NOMO-1 (cell line): ENCODE measurements around the gene BRAF.
"Not testable (repeated sequence)": the region's sequence is repeated elsewhere in the genome, so short reads cannot be mapped to it uniquely, and the experiment has no call there.

ENCODE experiments used
- DNase-seq, 2 experiments: peaks; one replicate each; lab custom pipeline; 2025; ENCODE audit not compliant: unreplicated experiment in 2 of 2; lab: John Stamatoyannopoulos, UW

Gene BRAF

DNA sequence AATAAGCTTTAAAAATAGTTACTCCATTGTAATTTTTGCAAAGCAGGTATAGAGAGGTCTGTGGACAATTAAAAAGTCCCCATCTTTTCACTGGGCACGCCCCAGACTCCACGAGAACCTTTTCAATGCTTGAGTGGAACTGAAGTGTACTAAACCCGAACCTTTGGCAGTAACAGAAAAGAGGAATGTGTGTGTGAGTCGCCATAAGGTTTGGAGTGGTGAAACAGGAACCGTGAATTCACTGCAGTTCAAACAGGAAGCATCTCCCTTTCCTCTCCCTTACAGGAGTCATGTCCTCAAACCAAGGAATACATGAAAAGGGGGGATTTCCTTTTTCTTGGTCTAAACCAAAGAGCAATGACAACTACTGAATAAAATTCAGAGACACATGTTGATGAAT lies 205.0 kb downstream of the BRAF start:
- DNase-seq: peak in 1 of 2 experiments; percentile 15

DNA sequence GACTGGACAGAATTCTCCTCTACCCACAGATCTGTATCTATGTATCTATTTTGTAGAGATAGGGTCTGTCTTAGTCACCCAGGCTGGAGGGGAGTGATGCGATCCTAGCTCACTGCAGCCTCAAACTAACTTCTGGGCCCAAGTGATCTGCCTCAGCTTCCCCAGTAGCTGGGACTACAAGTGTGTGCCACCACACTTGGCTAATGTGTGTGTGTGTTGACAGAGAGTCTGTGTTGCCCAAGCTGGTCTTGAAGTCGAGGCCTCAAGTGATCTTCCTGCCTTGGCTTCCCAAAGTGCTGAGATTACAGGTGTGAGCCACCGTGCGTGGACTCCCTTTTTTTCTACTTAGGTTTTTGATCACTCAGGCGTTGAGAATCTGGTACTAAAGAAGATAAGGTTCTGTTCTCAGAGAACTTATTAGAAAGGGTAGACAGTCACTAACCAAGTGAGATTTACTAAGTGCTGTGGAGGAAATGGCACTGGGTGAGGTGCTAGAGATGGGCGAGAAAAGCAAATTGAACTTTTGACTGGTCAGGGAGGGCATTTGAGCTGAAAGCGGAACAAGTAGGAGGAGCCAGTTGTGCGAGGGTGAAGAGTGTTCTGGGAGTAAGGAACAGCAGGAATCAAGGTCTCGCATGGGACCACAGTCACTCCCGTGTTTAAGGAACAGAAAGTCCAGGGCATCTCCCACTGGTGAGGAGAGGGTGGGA lies 210.2 kb downstream of the BRAF start:
- DNase-seq: no peak

DNA sequence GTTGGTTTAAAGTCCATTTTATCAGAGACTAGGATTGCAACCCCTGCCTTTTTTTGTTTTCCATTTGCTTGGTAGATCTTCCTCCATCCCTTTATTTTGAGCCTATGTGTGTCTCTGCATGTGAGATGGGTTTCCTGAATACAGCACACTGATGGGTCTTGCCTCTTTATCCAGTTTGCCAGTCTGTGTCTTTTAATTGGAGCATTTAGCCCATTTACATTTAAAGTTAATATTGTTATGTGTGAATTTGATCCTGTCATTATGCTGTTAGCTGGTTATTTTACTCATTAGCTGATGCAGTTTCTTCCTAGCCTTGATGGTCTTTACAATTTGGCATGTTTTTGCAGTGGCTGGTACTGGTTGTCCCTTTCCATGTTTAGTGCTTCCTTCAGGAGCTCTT lies 212.3 kb downstream of the BRAF start:
- not testable (repeated sequence) for DNase-seq

DNA sequence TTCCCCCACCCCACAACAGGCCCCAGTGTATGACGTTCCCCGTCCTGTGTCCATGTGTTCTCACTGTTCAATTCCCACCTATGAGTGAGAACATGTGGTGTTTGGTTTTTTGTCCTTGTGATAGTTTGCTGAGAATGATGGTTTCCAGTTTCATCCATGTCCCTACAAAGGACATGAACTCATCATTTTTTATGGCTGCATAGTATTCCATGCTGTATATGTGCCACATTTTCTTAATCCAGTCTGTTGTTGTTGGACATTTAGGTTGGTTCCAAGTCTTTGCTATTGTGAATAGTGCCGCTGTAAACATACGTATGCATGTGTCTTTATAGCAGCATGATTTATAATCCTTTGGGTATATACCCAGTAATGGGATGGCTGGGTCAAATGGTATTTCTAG lies 216.0 kb downstream of the BRAF start:
- not testable (repeated sequence) for DNase-seq

DNA sequence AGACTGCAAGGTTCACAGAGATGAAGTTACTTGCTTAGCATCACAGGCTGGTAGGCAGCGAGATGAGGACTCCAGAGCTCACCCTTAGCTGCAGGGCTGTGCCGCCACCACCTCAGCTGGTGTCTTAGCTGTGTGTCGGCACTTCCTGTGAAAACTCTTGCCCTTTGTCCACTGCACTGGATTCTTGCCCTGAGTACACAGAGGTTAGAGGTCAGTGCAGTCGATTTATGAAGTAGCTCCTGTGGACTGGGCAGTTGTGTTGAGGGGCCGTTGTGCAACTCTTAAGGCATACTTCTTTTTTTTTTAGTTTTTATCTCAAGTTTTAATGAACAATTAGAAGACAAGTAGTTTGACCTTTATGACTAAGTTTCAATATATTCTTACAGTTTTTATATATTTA lies 217.6 kb downstream of the BRAF start:
- no peak for DNase-seq

DNA sequence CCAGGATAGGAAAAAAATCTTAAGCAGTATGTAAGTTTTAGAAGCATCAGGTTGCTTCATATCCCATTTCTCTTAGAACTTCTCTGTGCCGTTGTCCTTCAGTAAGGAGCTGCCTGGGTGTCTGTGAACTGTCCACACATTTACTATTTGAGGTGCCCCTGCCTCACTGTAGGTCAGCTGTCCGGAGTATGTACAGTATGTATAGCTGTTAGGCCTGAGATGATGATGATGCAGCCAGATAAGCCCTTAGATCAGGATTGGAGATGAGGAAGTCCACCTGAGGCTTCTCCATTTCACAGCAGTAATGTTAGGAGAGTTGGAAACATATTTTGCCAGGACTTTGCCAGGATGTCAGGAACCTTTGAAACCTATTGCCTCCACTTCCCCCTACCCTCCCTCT lies 220.5 kb downstream of the BRAF start:
- DNase-seq: no peak

DNA sequence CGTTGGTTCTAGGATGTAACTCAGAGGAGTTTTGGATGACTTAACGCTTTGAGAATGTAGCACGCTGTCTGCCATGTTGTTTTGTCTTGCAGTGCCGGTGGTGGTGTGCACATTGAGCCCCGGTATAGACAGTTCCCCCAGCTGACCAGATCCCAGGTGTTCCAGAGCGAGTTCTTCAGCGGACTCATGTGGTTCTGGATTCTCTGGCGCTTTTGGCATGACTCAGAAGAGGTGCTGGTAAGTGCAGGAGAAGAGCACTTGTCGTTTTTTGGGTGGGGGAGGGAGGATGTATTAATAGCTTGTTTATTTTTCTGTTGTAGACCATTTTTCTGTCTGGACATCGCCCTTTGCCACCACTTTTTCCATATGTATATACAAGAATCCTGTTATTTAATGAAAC lies 222.0 kb downstream of the BRAF start:
- DNase-seq: no peak

DNA sequence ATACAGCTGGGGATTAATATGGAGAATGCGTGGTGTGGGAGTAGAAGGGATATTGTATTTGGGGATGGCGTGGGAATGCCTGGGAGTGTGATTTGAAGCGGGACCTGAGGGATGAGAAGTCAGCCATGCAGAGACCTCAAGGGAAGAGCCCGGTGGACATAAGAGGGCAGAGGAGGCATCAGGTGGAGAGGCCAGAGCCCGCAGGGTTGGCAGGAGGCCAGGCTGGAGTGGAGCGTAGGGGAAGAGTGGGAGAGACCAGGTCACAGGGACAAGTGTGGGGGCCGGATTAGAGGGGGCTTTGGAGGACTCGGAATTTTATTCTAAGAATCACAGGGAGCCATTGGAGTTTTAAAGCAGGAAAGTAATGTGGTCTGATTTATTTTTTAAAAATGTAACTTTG lies 226.3 kb downstream of the BRAF start:
- no peak for DNase-seq

DNA sequence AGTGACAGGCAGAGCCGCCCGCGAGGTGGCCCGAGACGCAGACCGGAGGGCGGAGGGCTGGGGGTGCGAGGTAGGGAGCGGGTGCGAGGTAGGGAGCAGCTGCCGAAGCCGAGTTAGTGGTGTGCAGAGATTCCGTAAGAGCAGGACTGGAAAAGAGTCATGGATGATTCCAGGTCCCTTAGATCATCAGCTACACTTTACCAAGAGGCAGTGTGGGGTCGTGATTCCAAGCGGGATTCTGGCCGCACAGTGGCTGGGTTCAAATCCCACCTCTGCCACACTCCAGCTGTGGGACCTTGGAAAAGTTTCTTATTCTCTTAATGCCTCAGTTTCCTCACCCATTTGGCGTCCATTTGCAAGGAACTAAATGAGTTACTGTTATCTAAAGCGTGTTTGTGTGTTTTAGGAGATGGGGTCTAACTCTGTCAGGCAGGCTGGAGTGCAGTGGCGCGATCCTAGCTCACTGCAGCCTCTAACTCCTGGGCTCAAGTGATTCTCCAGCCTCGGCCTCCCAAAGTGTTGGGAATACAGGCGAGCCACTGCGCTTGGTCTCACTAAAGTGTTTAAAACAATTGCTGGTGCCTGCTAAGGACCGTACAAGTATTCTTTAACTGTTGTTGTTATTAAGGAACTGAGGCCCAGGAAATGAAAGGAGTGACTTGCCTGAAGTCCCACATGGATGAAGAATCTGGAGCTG lies 227.1 kb downstream of the BRAF start:
- no peak for DNase-seq

DNA sequence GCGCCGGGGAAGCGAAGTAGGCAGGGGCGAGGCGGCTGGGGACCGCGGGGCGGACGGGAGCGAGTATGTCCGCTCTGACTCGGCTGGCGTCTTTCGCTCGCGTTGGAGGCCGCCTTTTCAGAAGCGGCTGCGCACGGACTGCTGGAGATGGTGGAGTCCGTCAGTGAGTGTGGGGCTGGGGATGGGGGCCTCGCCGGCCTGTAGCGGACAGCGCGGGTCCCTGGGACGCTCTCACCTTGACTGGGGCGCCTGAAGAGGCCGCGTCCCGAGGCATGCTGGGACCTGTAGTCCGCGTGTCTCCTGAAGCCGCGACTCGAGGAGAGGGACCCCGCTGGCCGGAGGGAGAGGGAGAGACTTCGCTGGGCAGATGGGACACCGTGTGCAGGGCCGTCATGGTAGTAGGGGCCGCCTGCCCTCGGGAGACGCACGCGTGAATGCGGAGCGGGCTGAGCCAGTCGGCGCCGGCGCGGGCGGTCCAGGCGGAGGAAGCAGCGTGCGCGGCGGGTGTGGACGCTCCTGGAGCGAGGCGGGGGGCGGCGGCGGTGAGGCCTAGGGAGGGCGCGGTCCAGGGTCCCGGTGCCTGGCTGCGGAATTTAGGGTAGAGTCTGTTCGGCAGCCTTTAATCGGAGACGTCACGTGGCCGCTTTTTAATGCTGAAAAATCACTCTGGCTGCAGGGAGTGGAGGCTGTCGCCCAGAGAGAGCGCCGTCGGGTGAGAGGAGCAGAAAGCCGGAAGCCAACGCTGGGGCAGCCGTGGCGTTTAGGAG lies 227.9 kb downstream of the BRAF start, which contains the start of gene NDUFB2:
NDUFB2 (plus strand) TSS at position 29 of the 767 bp plus-strand sequence; CDS start at position 66, 37 bp downstream.
- DNase-seq: peak; percentile 61 to 62

DNA sequence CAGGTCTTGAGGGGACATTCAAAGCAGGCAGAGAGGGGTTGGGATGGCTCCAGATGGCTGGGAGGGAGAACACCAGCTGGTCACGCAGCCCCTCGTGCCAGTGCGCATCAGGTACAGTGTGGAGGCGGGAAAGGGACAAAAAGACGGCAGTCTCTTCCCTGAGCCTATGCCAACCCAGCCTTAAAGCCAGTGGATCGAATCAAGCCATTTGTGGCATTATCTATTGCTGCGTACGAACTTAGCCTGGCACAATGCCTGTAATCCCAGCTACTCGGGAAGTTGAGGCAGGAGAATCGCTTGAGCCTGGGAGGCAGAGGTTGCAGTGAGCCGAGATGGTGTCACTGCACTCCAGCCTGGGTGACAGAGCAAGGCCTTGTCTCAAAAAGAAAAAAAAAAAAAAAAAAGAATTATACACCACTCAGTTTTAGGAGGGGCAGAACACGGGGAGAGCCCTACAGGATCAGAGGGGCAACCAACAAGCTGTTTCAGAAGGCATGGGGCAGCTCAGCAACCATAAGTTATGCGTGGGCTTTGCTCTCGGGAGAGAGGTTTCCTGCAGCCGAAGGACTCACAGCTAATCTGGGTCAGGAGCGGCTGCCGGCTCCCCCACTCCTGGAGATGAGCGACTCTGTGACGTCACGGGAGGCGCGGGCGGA lies 228.6 kb downstream of the BRAF start:
- DNase-seq: no peak

DNA sequence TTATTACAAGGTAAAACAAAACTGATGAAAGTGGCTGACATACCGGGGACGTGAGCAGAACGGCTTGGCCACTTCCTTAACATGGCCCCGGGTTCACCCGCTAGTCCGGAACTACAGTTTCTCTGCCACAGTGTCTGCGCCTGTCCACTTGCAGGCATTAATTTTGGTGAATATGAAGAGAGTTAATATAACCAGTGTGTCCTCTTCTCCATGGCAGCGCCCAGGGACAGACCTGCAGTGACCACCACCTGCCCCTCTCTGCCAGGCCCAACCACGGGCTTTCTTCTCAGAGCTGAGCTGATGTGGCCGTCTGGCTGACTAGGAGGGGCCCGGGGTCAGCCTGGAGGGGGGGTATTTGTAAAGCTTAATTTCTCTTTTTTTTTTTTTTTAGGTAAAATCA lies 229.3 kb downstream of the BRAF start:
- no peak for DNase-seq

DNA sequence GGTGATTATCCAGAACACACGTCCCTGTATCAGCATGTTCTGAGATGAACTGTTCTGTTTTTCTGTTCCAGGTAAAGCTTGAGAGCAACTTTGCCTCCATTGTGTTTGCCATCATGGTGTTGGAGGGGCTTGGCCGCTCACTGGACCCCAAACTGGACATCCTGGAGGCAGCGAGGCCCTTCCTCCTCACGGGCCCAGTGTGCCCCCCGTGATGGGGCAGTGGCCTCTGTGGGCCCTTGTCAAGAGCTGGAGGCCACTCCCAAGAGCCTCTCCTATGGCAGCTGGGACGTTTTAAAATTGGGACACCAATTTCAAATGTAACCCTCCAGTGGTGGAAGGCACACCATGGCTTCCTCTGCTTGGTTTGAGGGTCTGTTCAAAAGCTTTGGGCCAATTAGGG lies 230.1 kb downstream of the BRAF start:
- DNase-seq: no peak

DNA sequence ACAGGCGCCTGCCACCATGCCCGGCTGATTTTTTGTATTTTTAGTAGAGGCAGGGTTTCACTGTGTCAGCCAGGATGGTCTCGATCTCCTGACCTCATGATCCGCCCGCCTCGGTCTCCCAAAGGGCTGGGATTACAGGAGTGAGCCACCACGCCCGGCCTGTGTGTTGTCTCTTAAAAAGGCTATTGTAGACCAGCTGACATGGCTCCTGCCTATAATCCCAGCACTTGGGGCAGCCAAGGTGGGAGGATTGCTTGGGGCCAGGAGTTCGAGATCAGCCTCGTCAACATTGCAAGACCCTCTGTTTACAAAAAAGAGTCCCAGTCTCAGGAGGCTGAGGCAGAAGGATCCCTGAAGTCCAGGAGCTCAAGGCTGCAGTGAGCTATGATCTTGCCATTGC lies 230.9 kb downstream of the BRAF start:
- not testable (repeated sequence) for DNase-seq

DNA sequence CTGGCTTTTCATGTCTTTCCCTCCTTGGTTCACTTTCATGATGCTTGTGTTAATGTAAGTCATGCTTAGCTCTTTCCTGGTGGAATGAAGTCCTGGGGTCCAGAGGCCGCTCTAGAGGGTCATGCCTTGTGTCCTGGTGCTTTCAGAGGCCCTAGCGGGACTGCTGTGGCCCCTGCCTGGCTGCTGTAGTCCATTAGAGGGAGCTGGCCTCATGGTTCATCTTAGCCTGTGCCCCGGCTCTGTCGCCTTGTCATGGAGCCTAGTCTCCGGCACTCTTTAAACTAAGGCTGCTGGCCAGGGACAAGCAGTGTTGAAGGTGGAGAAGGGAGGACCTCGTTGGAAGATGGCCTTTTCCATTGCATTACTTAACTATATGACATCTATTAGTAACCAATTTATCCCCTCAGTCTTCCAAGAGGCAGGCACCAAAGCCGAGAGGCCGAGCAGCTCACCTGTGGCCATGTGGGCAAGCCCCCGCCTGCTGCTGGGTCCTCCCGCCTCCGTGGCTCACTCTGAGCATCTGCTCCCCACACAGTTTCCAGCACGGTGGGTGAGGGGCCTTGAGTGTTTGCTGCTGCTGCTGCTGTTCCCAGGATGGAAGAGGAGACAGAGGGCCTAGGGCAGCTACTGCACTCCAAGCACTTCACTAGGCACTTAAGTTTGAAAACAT lies 233.2 kb downstream of the BRAF start:
- DNase-seq: no peak

DNA sequence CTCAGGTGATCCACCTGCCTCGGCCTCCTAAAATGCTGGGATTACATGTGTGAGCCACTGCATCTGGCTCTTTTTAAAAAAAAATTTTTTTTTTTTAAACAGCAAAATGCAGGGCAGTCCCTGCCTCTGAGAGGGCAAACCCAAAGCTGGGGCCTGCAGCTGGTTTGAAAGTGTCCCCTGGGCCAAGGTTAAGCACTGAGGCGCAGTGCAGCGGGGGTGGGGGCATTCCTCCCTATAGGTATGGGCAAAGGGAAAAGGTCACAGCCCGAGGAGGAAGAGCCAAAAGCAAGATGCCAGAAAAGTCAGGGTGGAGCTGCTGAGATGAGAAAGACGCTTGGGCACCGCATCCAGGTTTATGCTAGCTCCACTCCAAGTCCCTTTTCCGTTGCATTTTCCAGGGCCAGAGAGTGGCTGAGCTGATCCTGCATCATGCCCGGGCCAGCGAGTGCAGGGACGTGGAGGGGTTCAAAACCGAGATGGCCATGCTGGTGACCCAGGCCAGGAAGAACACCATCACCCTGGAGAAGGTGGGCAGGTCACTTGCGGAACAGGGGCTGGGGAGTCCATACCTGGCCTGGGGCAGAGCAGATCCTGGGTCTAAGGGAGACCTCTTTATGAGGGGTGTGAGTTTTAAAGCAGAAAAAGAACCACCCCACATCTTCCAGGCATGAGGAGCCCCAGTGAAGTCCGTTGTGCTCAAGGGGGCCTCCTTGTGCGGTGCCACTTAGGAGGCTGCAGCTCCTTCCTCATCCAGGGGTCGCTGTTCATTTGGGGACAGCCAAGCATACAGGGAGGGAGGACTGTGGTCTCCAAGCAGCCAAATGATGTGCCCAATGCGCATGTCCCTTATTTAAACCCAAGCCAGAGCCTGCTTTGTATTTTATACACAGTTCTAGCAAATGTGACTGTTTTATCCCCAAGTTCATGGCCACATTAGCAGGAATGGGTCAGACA lies 235.3 kb downstream of the BRAF start:
- DNase-seq: no peak

DNA sequence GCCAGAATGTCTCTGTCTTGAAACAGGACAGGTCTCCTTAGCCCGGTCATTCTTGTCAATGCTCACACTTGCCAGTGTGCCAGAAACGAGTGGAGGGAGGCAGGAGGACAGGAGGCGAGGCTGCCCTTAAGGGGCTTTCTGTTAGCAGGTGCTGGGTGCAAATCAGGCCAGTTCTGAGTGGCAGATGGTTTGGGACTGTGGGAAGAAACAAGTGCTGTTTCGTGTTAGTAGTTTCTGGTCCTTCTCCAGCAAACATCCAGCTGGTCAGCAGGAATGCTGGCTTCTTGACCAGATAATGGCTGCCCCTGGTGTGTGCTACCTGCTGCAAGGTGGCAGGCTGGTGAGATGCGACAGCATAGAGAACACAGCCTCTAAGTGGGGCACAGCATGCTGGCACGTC lies 236.4 kb downstream of the BRAF start:
- no peak for DNase-seq

DNA sequence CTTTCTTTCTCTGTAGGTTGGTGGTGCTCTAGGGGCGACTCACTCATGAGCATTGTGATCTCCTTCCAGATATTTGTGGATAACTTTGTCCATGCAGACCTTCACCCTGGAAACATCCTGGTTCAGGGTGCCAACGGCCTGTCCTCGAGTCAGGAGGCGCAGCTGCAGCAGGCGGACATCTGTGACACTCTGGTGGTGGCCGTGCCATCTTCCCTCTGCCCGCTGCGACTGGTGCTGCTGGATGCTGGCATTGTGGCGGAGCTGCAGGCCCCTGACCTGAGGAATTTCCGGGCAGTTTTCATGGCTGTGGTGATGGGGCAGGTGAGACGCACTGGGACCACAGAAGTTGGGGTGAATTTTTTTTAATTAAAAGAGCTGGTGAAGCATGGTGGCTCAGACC lies 237.8 kb downstream of the BRAF start:
- no peak for DNase-seq

DNA sequence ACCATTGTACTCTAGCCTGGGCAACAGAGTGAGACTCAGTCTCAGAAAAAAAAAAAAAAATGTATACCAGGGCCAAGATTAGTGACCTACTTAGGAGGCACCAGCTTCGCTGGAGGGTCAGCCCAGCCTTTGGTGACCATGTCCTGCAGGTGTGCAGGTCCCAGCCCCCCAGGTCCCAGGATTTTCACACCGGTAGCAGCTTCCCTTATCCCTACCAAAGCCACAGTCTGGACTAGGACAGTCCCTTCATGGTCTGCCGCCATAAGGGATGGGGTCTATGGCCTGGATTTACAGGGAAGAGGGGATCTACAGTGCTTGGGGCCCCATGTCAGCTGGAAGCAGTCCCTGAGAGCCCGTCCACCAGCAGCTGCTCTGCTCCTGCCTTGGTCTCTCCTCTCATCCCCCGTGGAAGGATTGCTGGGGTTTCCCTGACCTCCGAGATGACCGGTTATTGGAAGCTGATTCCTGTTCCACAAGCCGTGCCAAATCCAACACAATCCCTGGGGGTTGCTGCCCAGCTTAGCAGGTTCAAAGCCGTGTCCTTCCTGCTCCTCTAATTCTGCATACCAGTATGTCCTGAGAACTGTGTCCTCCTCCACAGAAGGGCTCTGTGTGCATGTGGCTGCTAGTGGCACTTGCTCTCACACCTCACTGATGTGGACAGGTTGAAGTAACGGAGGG lies 239.2 kb downstream of the BRAF start:
- no peak for DNase-seq
